ENCODE data around the gene PODN. TPM values are rescaled to one million over a fixed set of nuclear protein-coding genes. Genes with fewer than 3 reads are reported as not detected.

The PODN gene
- total RNA-seq, 4 donors from 2014 or later, result 88.4 to 197 (median 150) TPM

GRCh38 chr1:53069265-53069662 is 7.3 kb downstream of the PODN start:
- TF ChIP-seq, protein P1, sequence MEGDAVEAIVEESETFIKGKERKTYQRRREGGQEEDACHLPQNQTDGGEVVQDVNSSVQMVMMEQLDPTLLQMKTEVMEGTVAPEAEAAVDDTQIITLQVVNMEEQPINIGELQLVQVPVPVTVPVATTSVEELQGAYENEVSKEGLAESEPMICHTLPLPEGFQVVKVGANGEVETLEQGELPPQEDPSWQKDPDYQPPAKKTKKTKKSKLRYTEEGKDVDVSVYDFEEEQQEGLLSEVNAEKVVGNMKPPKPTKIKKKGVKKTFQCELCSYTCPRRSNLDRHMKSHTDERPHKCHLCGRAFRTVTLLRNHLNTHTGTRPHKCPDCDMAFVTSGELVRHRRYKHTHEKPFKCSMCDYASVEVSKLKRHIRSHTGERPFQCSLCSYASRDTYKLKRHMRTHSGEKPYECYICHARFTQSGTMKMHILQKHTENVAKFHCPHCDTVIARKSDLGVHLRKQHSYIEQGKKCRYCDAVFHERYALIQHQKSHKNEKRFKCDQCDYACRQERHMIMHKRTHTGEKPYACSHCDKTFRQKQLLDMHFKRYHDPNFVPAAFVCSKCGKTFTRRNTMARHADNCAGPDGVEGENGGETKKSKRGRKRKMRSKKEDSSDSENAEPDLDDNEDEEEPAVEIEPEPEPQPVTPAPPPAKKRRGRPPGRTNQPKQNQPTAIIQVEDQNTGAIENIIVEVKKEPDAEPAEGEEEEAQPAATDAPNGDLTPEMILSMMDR (IDR thresholded peaks at IDR 0.05; ENCODE audit: low read depth), result no peak

DNA sequence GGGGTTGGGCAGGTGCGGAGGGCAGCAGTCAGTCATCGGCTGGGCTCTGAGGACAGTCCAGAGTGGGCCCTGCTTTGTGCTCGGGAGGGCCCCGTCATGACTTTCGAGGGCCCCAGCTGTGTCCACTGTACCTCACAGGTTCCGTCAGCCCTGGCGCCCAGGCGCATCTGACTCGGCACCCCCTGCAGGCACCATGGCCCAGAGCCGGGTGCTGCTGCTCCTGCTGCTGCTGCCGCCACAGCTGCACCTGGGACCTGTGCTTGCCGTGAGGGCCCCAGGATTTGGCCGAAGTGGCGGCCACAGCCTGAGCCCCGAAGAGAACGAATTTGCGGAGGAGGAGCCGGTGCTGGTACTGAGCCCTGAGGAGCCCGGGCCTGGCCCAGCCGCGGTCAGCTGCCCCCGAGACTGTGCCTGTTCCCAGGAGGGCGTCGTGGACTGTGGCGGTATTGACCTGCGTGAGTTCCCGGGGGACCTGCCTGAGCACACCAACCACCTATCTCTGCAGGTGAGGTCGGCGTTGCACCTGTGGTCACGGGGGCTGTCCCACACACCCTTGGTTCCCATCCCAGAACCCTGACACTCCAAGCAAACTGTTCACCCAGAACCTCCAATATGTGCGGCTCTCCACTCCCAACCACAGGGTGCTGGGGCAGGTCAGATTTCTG is 7.8 kb downstream of the PODN start:
- TF ChIP-seq, protein P1 (IDR thresholded peaks at IDR 0.05; ENCODE audit: low read depth), result no peak

DNA sequence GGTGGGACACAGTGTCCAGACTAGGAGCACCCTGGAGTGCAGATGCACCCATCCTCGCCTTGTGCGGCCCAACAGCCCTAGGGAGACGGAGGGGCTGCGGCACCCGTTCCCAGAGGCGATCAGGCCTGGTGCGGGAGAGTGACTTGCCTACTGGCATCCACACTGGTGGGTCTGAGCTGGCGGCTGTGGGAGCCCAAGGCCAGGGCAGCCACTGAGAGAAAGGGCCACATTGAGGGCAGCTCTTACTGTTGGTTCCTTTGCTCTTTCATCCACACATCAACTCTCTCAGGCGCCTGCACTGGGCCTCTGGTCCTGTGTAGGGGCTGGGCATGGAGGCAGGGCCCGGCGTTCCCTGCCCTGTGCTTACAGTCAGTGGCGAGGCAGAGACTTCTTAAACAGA is 8.6 kb downstream of the PODN start:
- TF ChIP-seq, protein P1 (IDR thresholded peaks at IDR 0.05; ENCODE audit: low read depth), result no peak

- TF ChIP-seq, protein P1 (IDR thresholded peaks at IDR 0.05; ENCODE audit: low read depth), result no peak
These were observed 9.3 kb downstream of the PODN start for GRCh38 chr1:53071167-53071865.

DNA sequence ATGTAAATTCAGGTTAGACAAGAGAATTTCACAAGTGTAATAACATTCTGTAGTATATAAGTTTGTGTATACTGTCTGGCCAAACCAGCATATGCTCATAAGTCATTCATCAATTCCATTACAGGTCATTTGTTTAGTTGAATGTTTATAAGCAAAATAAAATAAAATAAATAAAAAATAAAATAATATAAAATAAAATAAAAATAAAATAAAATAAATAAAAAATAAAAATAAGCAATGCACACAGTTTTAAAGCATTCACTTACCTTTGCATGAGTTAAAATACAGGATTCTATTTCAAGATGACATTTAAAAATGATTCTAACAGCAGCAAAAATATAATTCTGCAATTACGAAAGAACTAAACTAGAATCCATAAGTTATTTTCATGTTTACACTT is 9.9 kb downstream of the PODN start:
- TF ChIP-seq, protein P1 (IDR thresholded peaks at IDR 0.05; ENCODE audit: low read depth), result no peak

GRCh38 chr1:53073287-53073686 is 11.3 kb downstream of the PODN start:
- TF ChIP-seq, protein P1 (IDR thresholded peaks at IDR 0.05; ENCODE audit: low read depth), result no peak

DNA sequence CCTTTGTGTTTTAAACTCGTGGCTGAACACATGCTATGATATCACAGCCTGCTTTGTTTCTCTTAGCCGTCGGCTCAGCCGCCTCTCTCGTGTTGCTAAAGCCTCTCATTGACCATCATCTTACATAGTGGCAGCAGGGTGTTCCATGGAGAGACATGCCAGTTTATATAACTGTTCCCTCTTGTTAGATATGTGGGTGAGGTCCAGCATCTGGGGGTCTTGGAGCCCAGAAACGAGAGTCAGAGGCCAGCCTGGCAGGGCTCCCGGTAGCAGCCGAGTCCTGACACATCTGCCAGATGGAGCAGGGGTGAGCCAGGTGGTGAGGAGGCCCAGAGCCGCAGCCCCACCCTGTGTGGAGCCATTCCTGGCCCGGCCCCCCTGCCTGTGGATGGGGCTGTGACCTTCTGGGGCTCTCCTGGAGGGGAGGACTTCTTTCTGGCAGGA is 11.9 kb downstream of the PODN start:
- TF ChIP-seq, protein P1 (IDR thresholded peaks at IDR 0.05; ENCODE audit: low read depth), result no peak
